Stimulated activated naive CD8-positive, alpha-beta T cell treated with anti-CD3 and anti-CD28 coated beads, Interleukin-15, amount 100 ng/mL, for 72 hours (primary cell): ENCODE results near the gene SPANXA2.
"Not testable (repeated sequence)": the region's sequence is repeated elsewhere in the genome, so short reads cannot be mapped to it uniquely, and the experiment has no call there.

Experiments
- ATAC-seq: fragments of 150-1000 bp; cut with Tn5 transposase; 2 replicates; pipeline ENCODE4 v1.10.0; 2021; ENCODE audit warnings: mild to moderate bottlenecking, moderate library complexity
- DNase-seq, 2 donors: peaks; one replicate each; pipeline ENCODE4 v3.0.0; 2021 to 2022
- H3K27ac Mint-ChIP-seq, 2 donors: one replicate each; pipeline ENCODE4 v1.8.0; 2022; ENCODE audit warnings: mild to moderate bottlenecking in 2 of 2, mixed read lengths in 2 of 2, moderate library complexity in 2 of 2
- H3K27me3 Mint-ChIP-seq: one replicate; pipeline ENCODE4 v1.8.0; 2022; ENCODE audit warnings: mixed read lengths
- H3K4me1 Mint-ChIP-seq: one replicate; pipeline ENCODE4 v1.8.0; 2022; ENCODE audit warnings: mild to moderate bottlenecking, mixed read lengths
- H3K4me3 Mint-ChIP-seq, 2 donors: one replicate each; pipeline ENCODE4 v1.8.0; 2022; ENCODE audit warnings: mild to moderate bottlenecking in 2 of 2, mixed read lengths in 2 of 2, moderate library complexity in 1 of 2
- H3K9me3 Mint-ChIP-seq, 2 donors: one replicate each; pipeline ENCODE4 v1.8.0; 2022; ENCODE audit warnings: mixed read lengths in 2 of 2

SPANXA2 gene, protein sequence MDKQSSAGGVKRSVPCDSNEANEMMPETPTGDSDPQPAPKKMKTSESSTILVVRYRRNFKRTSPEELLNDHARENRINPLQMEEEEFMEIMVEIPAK

DNA sequence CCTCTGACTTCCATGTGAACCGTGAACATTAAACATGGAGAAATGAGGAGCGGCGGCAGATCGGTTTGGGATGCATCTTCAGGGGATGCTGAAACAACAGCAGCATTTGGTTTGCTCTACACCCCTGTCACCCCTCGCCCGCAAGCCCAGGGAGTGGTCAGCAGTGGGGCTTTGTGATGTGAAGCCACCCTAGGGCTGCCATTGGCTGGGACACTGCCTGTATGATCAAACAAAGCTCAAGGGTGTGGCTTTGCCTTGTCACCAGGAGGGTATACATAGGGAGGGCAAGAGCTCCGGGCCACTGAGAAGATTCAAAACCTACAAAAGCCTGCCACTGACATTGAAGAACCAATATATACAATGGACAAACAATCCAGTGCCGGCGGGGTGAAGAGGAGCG lies at the start of gene SPANXA2:
TSS of gene SPANXA2 (plus strand) at position 301 of the 400 bp plus-strand sequence. CDS start at position 361, 60 bp downstream.
- ATAC-seq, H3K4me3 Mint-ChIP-seq, H3K4me1 Mint-ChIP-seq, H3K27ac Mint-ChIP-seq, H3K27me3 Mint-ChIP-seq, H3K9me3 Mint-ChIP-seq, DNase-seq: not testable (repeated sequence)

DNA sequence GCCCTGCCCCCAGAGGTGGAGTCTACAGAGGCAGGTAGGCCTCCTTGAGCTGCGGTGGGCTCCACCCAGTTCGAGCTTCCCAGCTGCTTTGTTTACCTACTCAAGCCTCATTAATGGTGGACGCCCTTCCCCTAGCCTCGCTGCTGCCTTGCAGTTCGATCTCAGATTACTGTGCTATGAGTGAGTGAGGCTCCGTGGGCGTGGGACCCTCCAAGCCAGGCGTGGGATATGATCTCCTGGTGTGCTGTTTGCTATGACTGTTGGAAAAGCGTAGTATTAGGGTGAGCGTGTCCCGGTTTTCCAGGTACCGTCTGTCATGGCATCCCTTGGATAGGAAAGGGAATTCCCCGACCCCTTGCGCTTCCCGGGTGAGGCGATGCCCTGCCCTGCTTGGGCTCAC lies 47.0 kb upstream of the SPANXA2 start:
- not testable (repeated sequence) for H3K27me3 Mint-ChIP-seq, H3K4me3 Mint-ChIP-seq, H3K4me1 Mint-ChIP-seq, DNase-seq, ATAC-seq, H3K27ac Mint-ChIP-seq, H3K9me3 Mint-ChIP-seq

DNA sequence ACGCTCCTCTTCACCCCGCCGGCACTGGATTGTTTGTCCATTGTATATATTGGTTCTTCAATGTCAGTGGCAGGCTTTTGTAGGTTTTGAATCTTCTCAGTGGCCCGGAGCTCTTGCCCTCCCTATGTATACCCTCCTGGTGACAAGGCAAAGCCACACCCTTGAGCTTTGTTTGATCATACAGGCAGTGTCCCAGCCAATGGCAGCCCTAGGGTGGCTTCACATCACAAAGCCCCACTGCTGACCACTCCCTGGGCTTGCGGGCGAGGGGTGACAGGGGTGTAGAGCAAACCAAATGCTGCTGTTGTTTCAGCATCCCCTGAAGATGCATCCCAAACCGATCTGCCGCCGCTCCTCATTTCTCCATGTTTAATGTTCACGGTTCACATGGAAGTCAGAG lies 4.9 kb upstream of the SPANXA2 start, which contains the start of gene SPANXA1:
TSS of gene SPANXA1 (minus strand) at position 101 of the 400 bp plus-strand sequence. CDS start at position 41, 60 bp downstream.
- not testable (repeated sequence) for H3K27ac Mint-ChIP-seq, H3K27me3 Mint-ChIP-seq, H3K9me3 Mint-ChIP-seq, H3K4me1 Mint-ChIP-seq, DNase-seq, H3K4me3 Mint-ChIP-seq, ATAC-seq

DNA sequence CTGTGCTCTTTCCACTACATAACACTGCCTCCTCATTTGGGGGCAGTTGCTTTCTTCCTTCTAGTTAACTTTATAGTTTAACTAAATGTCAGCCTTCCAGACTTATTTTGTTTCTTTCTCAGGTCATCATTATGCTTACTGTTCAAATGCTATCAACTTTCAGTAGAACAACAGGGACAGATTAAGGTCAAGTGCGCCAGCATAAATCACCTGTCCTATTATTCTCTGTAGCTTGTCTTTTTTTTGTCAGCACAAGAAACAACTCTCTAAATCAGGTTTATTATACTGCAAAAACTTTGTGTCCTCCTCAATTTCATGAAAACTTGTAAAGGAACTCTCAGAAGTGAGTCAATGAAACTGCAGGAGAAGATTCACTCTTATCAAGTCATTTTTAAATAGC lies 19.6 kb downstream of the SPANXA2 start:
- H3K27me3 Mint-ChIP-seq, result no peaks in the 10 kb centered on the region
- H3K4me1 Mint-ChIP-seq, result no peaks in the 10 kb centered on the region
- DNase-seq (no peak), ATAC-seq (no peak)
- H3K9me3 Mint-ChIP-seq, result peaks cover 0 to 14% of the 10 kb centered on the region in 2 donors
- H3K4me3 Mint-ChIP-seq, result no peak overlapping the region
- no peak overlapping the region for H3K27ac Mint-ChIP-seq

DNA sequence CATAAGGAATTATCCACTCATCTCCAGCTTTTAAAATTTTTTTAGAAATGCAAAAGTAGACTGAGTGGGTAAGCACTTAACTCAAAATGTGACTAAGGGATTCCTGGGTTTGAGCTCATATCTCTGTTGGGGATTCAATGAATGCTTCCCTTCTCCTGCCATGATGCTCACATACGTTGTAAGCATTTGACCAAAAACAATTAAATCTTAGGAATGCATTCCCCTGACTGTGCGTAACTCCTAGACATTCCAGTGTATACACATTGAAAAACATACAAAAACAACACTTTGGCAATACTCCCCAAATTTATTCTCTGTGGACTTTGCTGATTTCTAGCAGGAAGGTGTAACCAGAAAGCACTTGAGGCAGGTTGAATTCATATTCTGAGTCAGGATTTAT lies 29.8 kb downstream of the SPANXA2 start:
- no peaks in the 10 kb centered on the region for H3K4me1 Mint-ChIP-seq
- peaks cover 3 to 4% of the 10 kb centered on the region in 2 donors for H3K9me3 Mint-ChIP-seq
- no peak overlapping the region for H3K27ac Mint-ChIP-seq
- no peak overlapping the region for H3K4me3 Mint-ChIP-seq
- ATAC-seq, result no peak
- no peaks in the 10 kb centered on the region for H3K27me3 Mint-ChIP-seq
- DNase-seq, result no peak

GRCh38 chrX:141632124-141632523 lies 42.6 kb downstream of the SPANXA2 start:
- ATAC-seq (no peak), DNase-seq (no peak)
- Mint-ChIP-seq H3K4me1 (no peaks in the 10 kb centered on the region), H3K27me3 (no peaks in the 10 kb centered on the region), H3K27ac (no peak overlapping the region), H3K9me3 (peaks cover 5% of the 10 kb centered on the region in 2 donors), H3K4me3 (no peak overlapping the region)

GRCh38 chrX:141638550-141638949 lies 49.0 kb downstream of the SPANXA2 start:
- Mint-ChIP-seq H3K27me3 (no peaks in the 10 kb centered on the region), H3K4me3 (no peak overlapping the region), H3K9me3 (peaks cover 0 to 6% of the 10 kb centered on the region in 2 donors), H3K27ac (no peak overlapping the region), H3K4me1 (no peaks in the 10 kb centered on the region)
- no peak for ATAC-seq
- no peak for DNase-seq
